EH (cell line): ENCODE data around the gene TBL1Y.

Source experiments
- DNase-seq: peaks from one replicate; pipeline ENCODE4 v3.0.0-alpha.2; 2015; ENCODE audit warnings: low read depth

TBL1Y gene

DNA sequence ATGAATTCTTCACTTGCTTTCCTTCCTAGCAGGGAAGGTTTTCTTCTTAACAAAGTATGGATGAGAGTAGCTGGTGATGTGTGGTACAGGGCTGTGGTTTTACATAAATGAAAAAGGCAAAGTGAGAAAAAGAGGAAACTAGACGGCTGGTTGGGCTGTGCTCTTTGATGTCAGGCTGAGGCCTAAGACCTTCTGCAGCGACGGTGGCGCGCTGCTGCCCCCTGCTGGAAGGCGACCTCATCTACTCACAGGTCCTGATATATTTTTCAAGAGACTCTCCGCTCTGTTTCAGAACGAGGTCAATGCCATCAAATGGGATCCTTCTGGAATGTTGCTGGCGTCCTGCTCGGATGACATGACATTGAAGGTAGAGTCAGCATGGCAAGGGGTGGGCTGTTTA is 175.1 kb downstream of the TBL1Y start:
- peak; percentile 34 for DNase-seq

DNA sequence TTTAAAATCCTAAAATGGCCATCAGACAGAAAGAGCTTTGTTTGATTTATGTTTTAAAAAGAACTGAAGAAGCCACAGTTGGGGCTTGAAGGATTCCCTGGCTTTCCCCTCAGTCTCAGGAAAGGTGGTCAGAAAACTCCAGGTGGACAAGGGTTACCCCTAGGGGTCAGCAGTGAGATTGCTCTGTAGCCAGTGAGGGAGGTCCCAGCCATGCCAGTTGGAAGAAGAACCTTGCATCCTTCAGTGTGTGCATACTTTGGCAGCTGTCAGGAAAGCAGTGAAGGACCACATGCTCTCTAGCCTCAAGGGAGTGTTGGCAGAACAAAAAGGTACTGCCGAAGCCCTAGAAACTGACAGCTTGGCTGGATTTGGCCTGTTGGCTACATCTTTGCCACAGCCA is 182.3 kb downstream of the TBL1Y start:
- DNase-seq, result no peak

DNA sequence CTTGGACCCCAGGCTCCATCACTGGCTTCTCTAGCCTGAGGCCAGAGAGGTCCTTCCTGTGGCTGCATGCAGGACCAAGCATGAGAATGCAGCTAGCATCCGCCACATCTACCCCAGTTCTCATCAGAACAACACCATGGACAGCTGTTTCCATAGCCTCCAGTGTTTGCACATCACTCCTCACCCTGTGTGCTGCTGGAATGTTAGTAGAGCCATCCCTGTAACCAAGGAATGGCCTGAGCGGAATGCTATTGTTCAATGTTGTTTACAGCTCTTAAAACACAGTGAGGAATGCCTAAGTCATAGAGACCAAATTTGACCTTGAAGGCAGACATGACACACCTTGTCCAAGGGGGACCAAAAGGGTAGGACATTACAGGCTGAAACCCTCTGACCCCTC is 183.9 kb downstream of the TBL1Y start:
- no peak for DNase-seq

DNA sequence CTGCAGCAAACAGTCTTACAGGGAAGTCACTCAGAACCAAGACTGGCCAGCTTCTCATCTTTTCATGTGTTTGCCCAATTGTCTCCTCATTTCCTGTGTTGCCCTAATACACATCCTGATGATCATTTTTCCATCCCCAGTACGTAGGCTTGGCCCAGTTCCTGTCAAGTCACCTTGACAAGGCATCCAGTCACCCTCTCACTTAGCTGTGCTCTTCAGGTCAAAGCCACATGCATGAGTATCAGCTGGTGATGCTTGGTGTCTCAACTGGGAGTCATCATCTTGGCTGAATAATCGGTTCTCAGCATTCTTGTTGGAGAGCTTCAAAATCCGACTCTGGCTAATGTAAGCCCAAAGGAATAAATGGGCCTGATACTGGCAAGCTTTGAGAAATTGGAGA is 186.5 kb downstream of the TBL1Y start:
- no peak for DNase-seq

DNA sequence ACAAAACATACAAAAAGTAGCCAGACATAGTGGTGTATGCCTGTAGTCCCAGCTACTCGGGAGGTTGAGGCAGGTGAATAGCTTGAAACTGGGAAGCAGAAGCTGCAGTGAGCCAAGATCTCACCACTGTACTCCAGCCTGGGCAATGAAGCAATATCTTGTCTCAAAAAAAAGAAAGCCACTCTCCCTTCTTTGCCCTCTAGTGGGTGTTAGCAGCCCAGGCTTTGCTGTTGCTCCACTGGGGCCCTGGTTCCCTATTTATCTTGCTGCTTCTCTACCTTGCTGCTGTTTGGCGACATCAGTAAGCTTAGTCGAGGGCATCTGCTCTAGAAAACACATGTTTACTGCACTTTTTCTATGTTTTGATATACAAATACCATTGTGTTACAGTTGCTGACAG is 189.2 kb downstream of the TBL1Y start:
- no peak for DNase-seq

DNA sequence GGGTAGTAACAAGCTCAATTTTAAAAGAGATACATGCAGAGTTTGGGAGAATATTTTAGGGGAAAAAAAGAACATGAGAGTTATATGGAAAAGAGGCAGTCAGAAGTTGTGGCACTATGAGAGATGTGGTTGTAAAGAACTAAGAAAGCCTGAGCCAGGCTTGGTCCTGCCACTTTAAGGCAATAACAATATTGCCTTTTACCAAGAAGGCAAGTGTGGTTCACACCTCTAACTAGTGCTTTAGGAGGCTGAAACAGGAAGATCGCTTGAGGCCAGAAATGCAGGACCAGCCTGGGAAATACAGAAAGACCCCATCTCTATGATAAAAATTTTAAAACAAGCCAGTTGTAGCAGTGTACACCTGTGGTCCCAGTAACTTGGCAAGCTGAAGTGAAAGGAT is 192.2 kb downstream of the TBL1Y start:
- no peak for DNase-seq

DNA sequence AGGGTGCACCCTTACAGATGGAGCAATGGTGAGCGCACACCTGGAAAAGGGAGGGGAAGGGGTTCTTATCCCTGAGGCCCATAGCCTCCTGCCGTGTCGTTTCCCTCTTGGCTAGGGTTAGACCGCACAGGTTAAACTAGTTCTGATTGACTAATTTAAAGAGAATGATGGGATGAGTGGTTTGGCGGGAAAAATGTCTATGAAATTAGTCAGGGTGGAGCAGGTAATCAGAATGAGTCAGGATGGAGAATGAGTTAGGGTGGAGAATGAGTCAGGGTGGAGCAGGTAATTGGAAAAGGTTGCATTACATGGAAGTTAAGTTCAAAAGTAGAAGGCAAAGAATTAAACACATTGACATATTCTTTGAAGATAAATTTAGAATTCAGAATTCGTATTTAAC is 196.7 kb downstream of the TBL1Y start:
- DNase-seq, result no peak

DNA sequence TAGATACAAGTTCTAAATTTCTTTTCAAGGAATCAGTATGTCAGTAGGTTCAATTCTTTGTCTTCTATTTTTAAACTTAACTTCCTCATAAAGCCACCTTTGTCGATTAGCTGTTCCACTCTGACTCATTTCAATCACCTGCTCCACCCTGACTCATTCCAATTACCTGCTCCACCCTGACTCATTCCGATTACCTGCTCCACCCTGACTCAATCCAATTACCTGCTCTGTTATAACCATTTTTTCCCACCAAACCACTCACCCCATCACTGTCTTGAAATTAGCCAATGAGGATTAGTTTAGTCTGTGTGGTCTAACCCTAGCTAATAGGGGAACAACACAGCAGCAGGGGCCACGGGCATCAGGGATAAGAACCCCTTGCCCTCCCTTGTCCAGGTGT is 199.6 kb downstream of the TBL1Y start:
- no peak for DNase-seq

DNA sequence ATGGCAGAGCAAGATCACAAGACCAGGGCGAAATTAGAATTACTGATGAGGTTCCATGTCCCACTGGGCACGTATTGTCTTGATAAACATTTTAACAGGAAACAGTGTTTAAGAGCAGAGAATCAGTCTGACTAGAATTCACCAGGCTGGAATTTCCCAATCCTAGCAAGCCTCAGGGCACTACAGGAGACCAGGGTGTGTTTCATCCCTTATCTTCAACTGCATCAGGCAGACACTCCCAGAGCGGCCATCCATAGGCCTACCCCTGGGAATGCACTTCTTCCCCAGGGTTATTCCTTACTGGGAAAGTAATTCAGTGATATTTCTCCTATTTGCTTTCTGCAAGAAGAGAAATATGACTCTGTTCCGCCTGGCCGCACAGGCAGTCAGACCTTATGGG is 205.4 kb downstream of the TBL1Y start:
- no peak for DNase-seq

DNA sequence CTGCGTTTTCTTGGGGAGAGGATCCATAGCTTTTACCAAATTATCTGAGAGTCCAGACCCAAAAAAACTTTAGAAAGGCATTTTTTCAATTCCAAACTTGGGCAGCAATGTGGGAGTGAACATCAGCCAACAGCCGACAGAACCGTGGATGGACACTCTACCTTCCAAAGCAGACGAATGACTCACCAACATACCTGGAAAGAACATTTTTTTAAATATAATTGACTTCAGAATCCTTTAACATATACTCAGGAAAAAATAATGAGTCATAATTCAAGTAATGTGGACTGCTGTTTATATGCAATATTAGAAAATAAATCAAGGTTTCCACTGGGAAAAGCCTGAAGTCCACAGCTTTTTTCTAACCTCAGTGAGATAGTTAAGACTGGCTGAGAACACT is 211.7 kb downstream of the TBL1Y start:
- no peak for DNase-seq

DNA sequence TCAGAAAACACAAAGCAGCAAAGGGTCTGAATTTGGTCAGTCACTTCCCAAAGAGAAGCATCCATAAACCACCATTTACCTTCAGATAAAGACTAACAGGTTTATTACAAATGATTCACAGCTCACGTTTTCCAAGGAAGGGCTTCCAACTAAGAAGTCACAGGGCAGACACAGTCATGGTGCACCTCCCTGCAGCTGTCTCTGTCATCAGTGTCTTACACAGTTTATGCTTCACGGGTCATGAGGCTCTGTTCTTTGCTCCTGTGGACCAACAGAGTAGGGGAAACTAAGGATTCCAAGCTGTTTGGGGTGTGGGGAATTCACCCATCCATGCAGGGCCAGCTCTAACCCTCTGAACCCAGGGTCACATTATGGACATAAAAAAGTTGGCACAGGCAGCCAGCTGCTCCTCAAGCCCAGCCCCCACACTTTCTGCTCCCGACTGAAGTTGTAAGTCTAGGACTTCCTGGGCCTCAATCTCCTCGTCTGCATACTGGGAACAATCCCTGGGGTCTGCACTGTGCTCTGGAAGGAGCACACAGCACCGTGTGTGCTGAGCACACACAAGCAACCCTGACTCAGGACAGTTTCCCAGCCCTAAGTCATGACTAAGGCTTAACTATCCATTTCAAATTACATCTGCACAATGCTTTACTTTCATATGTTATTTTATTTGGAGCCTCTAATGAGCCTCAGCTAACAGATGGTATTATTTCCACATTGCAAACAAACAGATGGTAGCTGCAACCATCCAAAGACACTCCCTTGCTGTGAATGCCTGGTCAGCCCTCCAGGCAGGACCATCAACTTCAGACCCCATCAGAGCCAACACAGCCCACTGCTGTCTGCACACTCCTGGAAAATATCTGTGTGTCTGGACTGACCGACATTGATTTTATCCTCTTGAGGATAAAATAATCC is 214.9 kb downstream of the TBL1Y start:
- no peak for DNase-seq

DNA sequence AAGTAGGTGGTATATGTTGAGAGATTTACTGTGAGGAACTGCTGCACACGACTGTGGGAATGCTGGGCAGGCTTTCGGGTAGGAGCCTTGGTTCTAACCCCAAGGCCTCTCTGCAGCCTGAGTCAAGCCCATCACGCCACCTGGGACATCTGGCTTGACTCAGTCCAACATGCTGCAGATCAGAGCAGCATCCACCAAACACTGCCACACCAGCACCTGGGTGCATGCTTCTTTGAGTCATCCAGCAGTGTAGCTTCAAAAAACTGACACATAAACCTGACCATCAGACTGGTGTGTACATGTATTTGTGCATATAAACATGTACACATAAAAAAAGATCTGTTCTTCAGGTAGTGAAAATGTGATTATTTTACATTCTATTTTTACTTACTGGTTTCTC is 217.7 kb downstream of the TBL1Y start:
- no peak for DNase-seq
